GM21717 (cell line): Measurements from ENCODE around the gene SENP2.
"Not testable (repeated sequence)": the region's sequence is repeated elsewhere in the genome, so short reads cannot be mapped to it uniquely, and the experiment has no call there.

Experiments used
- ATAC-seq: cut with Tn5 transposase; IDR thresholded peaks from one replicate; pipeline ENCODE4 v1.9.1; 2021; ENCODE audit warnings: mild to moderate bottlenecking, moderate library complexity; ENCODE audit not compliant: unreplicated experiment

The SENP2 gene

DNA sequence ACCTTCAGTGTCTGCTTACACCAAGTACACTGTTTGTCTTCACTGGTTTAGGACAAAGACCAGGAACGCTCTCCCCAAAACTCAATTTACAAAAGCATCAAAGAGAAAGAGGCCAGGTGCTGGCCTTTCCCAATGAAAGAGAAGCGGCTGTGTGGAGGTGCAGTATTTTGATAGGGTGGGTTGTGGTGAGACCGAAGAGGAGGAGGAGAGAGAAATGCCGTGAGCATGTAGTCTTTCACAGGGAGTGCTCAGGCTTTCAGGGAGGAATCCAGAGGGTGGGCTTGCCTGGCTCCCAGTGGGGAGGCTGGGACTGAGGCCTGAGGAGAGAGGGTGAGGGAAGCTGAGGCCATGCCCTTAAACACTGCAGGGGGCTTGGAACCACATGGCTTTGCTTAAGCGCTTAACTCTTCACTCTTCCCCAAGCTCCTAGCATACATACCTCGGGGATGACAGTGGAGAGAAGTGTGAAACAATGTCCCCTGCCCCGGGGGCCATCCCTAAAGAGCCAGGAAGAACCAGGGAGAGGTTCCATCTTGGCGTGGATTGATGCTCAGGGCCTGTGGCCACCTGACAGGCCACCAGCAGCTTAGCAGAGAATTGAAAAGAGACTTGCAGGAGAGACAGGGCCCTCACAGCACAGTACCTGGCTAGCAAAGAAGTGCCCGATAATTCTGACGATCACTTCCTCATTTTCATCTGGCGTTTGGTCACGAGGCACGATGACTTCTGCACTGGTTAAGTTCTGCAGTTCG is 60.5 kb downstream of the SENP2 start:
- no peak for ATAC-seq

- no peak for ATAC-seq
Measured at GRCh38 chr3:185647134-185647879, 61.2 kb downstream of the SENP2 start.

DNA sequence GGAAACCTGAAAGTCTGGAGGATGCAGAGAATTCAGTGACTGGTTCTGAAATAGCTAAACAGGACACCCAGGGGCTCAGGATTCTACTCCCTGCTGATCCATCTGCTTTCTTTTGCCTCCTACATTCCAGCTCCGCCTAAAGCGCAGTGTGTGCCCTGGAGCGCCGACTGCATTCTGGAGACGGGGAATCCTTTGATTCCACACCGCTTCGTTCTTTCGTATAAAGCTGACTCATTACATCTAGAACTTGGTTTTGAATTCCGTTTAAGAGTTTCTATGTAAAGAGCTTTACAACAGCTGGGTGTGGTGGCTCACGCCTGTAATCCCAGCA is 61.8 kb downstream of the SENP2 start:
- ATAC-seq: no peak

GRCh38 chr3:185648396-185648795 is 62.3 kb downstream of the SENP2 start:
- no peak for ATAC-seq

- ATAC-seq: no peak
Measured at GRCh38 chr3:185649414-185649813, 63.3 kb downstream of the SENP2 start.

DNA sequence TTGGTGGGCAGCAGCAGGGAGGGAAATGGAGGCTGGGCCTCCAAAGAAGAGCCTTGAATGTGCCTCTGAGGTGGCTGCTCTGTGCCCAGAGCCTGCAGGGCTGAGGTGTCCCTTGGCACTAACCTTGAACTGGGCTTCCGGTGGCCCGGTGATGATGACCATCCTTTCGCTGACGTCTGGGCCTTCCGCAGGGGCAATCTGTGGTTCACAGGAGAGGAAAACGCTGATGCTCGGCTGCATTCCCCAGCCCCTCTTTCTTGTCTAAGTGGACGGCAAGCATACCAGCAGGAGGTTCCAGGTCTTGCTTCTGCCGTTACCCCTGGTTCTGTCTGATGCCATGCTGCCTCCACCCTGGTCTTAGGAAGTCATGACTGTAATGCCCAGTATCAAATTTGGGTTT is 65.9 kb downstream of the SENP2 start:
- no peak for ATAC-seq

DNA sequence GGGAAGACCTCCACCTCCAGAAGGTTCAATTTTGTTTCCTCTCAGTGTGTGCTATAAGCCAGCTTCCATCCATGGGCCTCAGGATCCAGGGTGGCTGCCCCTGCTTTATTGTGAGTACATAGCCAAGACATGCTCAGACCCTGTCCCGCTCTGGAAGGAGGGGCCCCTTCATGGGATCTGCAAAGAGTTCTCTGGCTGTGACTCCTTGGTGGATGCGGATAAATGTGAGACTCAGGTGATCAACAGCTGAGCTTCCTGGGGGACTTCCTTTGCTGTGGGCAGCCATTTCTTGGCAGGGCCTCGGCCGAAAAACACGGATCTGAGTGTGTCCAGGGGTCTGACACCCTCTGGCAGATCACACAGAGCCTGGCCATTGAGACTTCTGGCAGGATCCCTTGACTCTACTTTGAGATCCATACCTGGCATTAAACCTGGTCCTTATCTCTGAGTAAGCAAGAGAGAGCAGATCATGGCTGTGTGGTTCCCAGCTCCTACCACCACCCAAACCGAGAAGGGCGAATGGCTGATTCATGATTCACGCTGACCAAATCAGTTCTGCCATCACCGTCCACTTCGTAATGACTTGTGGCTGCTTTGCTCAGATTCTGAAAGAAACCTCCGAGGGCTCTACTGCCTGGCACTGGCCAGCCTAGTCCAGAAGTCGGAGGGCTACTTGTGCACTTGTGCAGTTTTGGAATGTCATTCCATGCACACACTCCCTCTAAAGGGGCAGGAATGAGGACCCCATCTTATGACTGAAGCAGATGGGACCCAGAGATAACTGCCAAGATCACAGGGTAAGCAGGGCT is 68.1 kb downstream of the SENP2 start:
- no peak for ATAC-seq

DNA sequence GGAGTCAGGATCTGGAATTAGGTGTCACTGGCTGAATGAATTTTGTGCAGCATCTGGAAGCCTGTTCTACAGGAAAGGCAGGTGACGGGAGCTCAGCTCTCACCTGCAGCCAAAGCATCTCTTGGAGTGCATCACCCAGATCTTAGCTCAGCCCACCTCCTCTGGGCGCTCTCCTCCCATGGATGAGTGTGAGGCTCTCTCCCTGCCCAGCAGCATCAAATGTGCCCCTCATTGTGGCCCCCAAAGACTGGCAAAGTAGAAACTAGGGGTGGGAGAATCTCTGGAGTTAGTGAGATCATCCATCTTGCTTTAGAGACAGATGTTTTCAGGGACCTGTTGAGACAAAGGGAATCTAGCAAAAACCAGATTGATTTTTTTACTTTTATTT is 68.7 kb downstream of the SENP2 start:
- no peak for ATAC-seq

DNA sequence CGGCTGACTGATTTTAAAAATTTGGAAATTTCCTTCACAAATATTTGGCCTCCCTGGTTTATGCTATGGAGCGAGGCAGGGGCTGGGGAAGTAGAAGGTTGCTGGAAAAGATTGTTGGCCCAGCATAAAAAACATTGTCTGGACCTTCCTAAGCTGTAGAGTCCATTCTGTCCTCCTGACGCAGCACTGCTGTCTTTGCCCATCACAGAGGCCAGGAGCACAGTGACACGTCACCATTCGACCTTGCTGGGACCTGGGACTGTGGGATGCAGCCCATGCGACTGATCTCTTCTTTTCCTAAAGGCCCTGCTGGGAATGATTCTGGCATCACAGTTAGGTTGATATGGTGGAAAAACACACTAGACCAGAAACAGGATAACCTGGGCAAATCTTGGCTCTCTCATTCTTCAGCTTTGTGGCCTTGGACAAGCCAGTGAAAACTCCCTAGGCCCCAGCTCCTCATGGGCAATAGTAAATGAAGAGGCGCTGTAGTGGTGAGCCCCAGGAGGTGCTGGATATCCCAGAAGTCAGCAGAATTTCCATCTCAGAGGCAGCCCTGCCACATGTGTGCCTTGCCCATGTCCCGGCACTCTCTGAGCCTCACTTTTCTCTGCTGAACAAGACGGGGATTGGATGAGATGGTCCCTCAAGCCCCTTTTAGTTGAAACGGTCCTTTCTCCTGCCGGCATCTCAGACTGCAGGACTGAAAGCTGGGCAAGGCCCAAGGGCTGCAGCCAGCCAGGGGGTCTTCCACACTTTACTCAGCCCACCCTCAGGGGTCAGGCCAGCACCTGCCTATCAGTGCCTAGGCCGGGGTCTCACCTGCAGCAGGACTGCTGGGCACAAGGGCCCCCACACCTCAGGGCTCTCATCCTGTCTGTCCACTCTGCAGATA is 69.6 kb downstream of the SENP2 start:
- no peak for ATAC-seq

GRCh38 chr3:185656321-185656840 is 70.3 kb downstream of the SENP2 start:
- no peak for ATAC-seq

- no peak for ATAC-seq
Measured at GRCh38 chr3:185657211-185657610, 71.1 kb downstream of the SENP2 start.

GRCh38 chr3:185657691-185658503 is 71.8 kb downstream of the SENP2 start:
- no peak for ATAC-seq

GRCh38 chr3:185658504-185658912 is 72.4 kb downstream of the SENP2 start:
- ATAC-seq: no peak

- no peak for ATAC-seq
Measured at GRCh38 chr3:185658943-185659342, 72.8 kb downstream of the SENP2 start.

DNA sequence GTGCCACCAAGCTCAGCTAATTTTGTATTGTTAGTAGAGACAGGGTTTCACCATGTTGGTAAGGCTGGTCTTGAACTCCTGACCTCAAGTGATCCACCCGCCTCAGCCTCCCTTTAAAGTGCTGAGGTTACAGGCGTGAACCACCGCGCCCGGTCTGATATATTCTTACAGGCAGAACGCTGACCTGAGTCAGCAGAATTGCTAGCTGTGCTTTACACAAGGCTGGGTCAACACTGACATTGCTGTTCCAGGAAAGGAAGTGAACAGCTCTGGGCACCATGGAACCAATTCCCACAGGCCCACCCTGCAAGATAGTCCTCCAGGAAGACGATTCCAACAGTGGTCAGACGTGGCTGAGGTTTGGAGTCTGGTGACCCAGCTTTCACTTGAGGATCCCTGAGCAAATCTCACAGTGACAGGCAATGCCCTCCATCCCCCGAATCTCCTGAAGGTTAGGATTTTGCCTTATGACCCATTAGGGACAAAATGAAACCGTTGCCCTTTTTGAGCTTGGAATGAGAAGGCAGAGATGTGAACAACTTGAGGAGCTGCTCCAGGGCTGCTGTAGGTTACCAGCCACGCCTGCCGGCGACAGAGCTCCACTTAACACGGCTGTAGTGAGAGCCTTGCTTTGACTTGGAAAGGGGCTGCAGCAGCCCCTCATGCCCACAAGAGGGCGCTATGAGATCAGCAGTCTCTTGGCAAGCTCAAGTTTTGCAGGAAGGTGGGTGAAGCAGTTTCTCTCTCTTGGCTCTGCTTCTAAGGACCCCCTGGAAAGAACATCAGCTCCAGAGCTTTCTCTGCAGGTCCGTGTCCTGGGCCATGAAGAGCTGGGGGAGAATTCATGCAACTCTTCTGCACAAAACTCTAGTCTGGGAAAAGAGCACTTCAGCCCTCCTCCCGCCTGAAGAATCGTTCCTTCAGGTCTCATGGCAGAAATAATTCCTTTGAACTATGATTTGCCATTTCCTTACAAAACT is 74.1 kb downstream of the SENP2 start:
- peak; percentile 56 for ATAC-seq

GRCh38 chr3:185661296-185661695 is 75.2 kb downstream of the SENP2 start:
- ATAC-seq: not testable (repeated sequence)

- ATAC-seq: no peak
Measured at GRCh38 chr3:185661772-185662171, 75.7 kb downstream of the SENP2 start.

DNA sequence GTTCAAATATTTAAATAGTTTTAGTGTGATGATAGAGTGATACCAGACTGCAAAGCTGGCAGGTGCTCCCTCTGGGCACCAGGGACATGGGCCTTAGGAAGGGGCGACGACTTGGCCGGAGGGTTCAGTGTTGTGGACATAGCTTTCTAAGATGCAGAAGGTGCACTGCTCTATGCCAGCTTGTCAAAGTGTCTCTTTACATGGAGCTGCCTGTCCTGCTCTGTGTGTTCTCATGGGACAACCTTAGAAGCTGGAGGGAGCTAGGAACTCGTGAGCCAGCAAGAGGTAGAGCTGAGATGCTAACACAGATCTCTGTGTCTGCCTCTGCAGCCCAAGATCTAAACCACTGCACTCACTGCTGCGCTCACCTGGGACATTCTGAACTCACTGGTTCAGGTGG is 77.8 kb downstream of the SENP2 start:
- ATAC-seq: no peak
